NCI-H2227 (cell line): ENCODE measurements around the gene IFITM5.
"Not testable (repeated sequence)": the region's sequence is repeated elsewhere in the genome, so short reads cannot be mapped to it uniquely, and the experiment has no call there.

Experiments
- DNase-seq: peaks from one replicate; lab custom pipeline; 2025; ENCODE audit not compliant: unreplicated experiment; lab: John Stamatoyannopoulos, UW

The IFITM5 gene

GRCh38 chr11:269146-269890, 30.0 kb downstream of the IFITM5 start:
- DNase-seq, result no peak

- not testable (repeated sequence) for DNase-seq
Measured at GRCh38 chr11:268716-269145, 30.6 kb downstream of the IFITM5 start.

GRCh38 chr11:267491-267994, 31.8 kb downstream of the IFITM5 start:
- DNase-seq, result peak; percentile 22

GRCh38 chr11:266676-267439, 32.5 kb downstream of the IFITM5 start:
- no peak for DNase-seq

GRCh38 chr11:261624-262023, 37.7 kb downstream of the IFITM5 start:
- no peak for DNase-seq

- DNase-seq, result no peak
Measured at GRCh38 chr11:259413-259812, 39.9 kb downstream of the IFITM5 start.

GRCh38 chr11:257766-258493, 41.4 kb downstream of the IFITM5 start:
- no peak for DNase-seq

- no peak for DNase-seq
Measured at GRCh38 chr11:256952-257737, 42.2 kb downstream of the IFITM5 start.

- DNase-seq, result no peak
Measured at GRCh38 chr11:255816-256215, 43.5 kb downstream of the IFITM5 start.

GRCh38 chr11:255176-255575, 44.1 kb downstream of the IFITM5 start:
- no peak for DNase-seq

- DNase-seq, result no peak
Measured at GRCh38 chr11:253886-254270, 45.4 kb downstream of the IFITM5 start.

GRCh38 chr11:253160-253885, 46.0 kb downstream of the IFITM5 start:
- no peak for DNase-seq

- DNase-seq, result no peak
Measured at GRCh38 chr11:252666-253065, 46.7 kb downstream of the IFITM5 start.

GRCh38 chr11:251550-251949, 47.8 kb downstream of the IFITM5 start:
- peak; percentile 15 for DNase-seq

- DNase-seq, result peak; percentile 75
Measured at GRCh38 chr11:250740-251299, 48.5 kb downstream of the IFITM5 start.

GRCh38 chr11:250274-250673, 49.1 kb downstream of the IFITM5 start:
- DNase-seq, result no peak

- DNase-seq, result no peak
Measured at GRCh38 chr11:249062-249461, 50.3 kb downstream of the IFITM5 start.
